ENCODE measurements around the gene DLGAP1.

The DLGAP1 gene

DNA sequence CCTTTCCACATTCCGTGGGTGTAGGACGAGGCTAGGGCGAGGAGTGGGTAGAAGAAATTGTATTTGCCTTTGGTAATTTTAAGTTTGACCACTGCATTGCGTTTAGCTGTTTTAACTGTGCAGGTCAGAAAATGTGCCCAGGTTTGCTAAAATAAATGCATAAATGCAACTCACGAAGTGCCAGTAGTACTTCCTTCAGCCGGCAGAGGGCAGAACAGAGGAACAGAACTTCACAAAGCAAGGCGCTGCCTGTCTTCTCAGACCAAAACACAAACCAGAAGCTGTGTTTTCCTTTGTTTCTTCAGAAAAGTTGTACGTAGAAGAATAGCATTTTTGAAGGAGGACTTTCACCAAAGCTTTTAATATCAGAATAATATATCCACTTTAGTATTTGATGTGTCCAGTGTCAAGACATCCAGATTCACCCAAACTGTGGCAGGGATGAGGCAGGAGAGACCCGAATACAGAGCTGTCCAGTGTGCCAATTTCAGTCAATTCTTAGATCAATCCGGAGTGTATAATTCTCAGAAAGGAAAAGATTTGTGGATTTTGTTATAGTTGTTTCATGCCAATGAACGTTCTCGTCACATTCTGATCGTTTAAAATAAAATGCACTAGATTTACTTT, 348.6 kb downstream of the DLGAP1 start (continued):
- TF ChIP-seq, protein P1, sequence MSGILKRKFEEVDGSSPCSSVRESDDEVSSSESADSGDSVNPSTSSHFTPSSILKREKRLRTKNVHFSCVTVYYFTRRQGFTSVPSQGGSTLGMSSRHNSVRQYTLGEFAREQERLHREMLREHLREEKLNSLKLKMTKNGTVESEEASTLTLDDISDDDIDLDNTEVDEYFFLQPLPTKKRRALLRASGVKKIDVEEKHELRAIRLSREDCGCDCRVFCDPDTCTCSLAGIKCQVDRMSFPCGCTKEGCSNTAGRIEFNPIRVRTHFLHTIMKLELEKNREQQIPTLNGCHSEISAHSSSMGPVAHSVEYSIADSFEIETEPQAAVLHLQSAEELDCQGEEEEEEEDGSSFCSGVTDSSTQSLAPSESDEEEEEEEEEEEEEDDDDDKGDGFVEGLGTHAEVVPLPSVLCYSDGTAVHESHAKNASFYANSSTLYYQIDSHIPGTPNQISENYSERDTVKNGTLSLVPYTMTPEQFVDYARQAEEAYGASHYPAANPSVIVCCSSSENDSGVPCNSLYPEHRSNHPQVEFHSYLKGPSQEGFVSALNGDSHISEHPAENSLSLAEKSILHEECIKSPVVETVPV (CRISPR knock-in tag; IDR thresholded peaks at IDR 0.05) = no peak
- TF ChIP-seq ZC3H10 (CRISPR knock-in tag; IDR thresholded peaks at IDR 0.05) = no peak
- no peak for TF ChIP-seq OSR1 (CRISPR knock-in tag; IDR thresholded peaks at IDR 0.05)
- TF ChIP-seq ISL1 (CRISPR knock-in tag; IDR thresholded peaks at IDR 0.05) = no peak
- no peak for TF ChIP-seq ZNF8 (CRISPR knock-in tag; IDR thresholded peaks at IDR 0.05)
- TF ChIP-seq ZNF70 (CRISPR knock-in tag; IDR thresholded peaks at IDR 0.05) = no peak
- TF ChIP-seq ZFP3 (CRISPR knock-in tag; IDR thresholded peaks at IDR 0.05) = no peak

DNA sequence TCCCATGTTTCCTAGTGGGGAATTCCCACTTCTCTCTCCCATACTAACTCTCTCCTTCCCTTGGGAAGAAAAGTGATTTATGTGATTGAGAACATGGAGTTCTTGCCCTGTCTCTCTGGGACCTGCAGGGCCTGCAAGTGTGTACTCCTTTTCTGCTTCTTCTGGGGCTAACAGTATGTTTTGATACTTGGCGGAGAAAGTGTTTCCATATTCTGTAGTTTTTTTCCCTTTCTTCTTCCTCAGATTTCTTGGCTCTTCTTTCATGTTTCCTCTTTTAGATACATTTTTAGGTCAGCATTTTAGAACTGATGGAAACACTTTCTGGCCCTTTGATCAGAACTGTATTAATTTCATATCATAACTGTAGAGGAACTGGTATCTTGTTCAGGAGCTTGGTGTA, 352.2 kb downstream of the DLGAP1 start:
- ATAC-seq = no peak
- TF ChIP-seq TOX (CRISPR knock-in tag; IDR thresholded peaks at IDR 0.05; ENCODE audit: borderline replicate concordance) (no peak), ISL1 (CRISPR knock-in tag; IDR thresholded peaks at IDR 0.05) (no peak), CSDC2 (CRISPR knock-in tag; IDR thresholded peaks at IDR 0.05) (no peak), ESRRG (CRISPR knock-in tag; IDR thresholded peaks at IDR 0.05) (no peak), RARB (CRISPR knock-in tag; IDR thresholded peaks at IDR 0.05) (no peak)
- TF ChIP-seq, protein P2, sequence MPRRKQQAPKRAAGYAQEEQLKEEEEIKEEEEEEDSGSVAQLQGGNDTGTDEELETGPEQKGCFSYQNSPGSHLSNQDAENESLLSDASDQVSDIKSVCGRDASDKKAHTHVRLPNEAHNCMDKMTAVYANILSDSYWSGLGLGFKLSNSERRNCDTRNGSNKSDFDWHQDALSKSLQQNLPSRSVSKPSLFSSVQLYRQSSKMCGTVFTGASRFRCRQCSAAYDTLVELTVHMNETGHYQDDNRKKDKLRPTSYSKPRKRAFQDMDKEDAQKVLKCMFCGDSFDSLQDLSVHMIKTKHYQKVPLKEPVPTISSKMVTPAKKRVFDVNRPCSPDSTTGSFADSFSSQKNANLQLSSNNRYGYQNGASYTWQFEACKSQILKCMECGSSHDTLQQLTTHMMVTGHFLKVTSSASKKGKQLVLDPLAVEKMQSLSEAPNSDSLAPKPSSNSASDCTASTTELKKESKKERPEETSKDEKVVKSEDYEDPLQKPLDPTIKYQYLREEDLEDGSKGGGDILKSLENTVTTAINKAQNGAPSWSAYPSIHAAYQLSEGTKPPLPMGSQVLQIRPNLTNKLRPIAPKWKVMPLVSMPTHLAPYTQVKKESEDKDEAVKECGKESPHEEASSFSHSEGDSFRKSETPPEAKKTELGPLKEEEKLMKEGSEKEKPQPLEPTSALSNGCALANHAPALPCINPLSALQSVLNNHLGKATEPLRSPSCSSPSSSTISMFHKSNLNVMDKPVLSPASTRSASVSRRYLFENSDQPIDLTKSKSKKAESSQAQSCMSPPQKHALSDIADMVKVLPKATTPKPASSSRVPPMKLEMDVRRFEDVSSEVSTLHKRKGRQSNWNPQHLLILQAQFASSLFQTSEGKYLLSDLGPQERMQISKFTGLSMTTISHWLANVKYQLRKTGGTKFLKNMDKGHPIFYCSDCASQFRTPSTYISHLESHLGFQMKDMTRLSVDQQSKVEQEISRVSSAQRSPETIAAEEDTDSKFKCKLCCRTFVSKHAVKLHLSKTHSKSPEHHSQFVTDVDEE (CRISPR knock-in tag; IDR thresholded peaks at IDR 0.05) = no peak
- TF ChIP-seq, protein P3, sequence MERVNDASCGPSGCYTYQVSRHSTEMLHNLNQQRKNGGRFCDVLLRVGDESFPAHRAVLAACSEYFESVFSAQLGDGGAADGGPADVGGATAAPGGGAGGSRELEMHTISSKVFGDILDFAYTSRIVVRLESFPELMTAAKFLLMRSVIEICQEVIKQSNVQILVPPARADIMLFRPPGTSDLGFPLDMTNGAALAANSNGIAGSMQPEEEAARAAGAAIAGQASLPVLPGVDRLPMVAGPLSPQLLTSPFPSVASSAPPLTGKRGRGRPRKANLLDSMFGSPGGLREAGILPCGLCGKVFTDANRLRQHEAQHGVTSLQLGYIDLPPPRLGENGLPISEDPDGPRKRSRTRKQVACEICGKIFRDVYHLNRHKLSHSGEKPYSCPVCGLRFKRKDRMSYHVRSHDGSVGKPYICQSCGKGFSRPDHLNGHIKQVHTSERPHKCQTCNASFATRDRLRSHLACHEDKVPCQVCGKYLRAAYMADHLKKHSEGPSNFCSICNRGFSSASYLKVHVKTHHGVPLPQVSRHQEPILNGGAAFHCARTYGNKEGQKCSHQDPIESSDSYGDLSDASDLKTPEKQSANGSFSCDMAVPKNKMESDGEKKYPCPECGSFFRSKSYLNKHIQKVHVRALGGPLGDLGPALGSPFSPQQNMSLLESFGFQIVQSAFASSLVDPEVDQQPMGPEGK (CRISPR knock-in tag; IDR thresholded peaks at IDR 0.05; ENCODE audit: borderline replicate concordance) = no peak

DNA sequence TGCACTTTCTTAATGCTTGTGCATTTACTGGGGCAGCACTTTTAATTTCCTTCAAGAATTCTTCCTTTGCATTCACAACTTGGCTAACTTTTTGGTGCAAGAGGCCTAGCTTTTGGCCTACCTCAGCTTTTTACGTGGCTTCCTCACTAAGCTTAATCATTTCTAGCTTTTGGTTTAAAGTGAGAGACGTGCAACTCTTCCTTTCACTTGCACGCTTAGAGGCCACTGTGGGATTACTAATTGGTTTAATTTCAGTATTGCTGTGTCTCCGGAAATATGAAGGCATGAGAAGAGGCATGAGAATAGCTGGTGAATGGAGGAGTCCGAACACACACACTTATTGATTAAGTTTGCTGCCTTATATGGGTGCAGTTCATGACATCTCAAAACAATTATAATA, 354.1 kb downstream of the DLGAP1 start:
- ATAC-seq = no peak
- TF ChIP-seq, protein P3 (CRISPR knock-in tag; IDR thresholded peaks at IDR 0.05; ENCODE audit: borderline replicate concordance) = no peak
- no peak for TF ChIP-seq ISL1 (CRISPR knock-in tag; IDR thresholded peaks at IDR 0.05)
- no peak for TF ChIP-seq TCF4 (CRISPR knock-in tag; IDR thresholded peaks at IDR 0.05; ENCODE audit: borderline replicate concordance)
- TF ChIP-seq OSR1 (CRISPR knock-in tag; IDR thresholded peaks at IDR 0.05) = no peak
- TF ChIP-seq, protein P1 (CRISPR knock-in tag; IDR thresholded peaks at IDR 0.05) = no peak
- TF ChIP-seq ZNF70 (CRISPR knock-in tag; IDR thresholded peaks at IDR 0.05) = no peak
- no peak for TF ChIP-seq ZFP30 (CRISPR knock-in tag; IDR thresholded peaks at IDR 0.05)
- no peak for TF ChIP-seq ARNTL (CRISPR knock-in tag; IDR thresholded peaks at IDR 0.05; ENCODE audit: borderline replicate concordance, low read depth)
- TF ChIP-seq SNAI2 (CRISPR knock-in tag; IDR thresholded peaks at IDR 0.05) = no peak
- TF ChIP-seq RARB (CRISPR knock-in tag; IDR thresholded peaks at IDR 0.05) = no peak
- TF ChIP-seq, protein P4, sequence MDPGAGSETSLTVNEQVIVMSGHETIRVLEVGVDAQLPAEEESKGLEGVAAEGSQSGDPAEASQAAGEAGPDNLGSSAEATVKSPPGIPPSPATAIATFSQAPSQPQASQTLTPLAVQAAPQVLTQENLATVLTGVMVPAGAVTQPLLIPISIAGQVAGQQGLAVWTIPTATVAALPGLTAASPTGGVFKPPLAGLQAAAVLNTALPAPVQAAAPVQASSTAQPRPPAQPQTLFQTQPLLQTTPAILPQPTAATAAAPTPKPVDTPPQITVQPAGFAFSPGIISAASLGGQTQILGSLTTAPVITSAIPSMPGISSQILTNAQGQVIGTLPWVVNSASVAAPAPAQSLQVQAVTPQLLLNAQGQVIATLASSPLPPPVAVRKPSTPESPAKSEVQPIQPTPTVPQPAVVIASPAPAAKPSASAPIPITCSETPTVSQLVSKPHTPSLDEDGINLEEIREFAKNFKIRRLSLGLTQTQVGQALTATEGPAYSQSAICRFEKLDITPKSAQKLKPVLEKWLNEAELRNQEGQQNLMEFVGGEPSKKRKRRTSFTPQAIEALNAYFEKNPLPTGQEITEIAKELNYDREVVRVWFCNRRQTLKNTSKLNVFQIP (CRISPR knock-in tag; IDR thresholded peaks at IDR 0.05; ENCODE audit: borderline replicate concordance, low read depth) = no peak
- TF ChIP-seq, protein P5, sequence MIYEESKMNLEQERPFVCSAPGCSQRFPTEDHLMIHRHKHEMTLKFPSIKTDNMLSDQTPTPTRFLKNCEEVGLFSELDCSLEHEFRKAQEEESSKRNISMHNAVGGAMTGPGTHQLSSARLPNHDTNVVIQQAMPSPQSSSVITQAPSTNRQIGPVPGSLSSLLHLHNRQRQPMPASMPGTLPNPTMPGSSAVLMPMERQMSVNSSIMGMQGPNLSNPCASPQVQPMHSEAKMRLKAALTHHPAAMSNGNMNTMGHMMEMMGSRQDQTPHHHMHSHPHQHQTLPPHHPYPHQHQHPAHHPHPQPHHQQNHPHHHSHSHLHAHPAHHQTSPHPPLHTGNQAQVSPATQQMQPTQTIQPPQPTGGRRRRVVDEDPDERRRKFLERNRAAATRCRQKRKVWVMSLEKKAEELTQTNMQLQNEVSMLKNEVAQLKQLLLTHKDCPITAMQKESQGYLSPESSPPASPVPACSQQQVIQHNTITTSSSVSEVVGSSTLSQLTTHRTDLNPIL (CRISPR knock-in tag; IDR thresholded peaks at IDR 0.05; ENCODE audit: low read depth) = no peak
- no peak for TF ChIP-seq TOX (CRISPR knock-in tag; IDR thresholded peaks at IDR 0.05; ENCODE audit: borderline replicate concordance)
- TF ChIP-seq ZNF565 (CRISPR knock-in tag; conservative IDR thresholded peaks at IDR 0.05; ENCODE audit: low read depth) = no peak
- TF ChIP-seq, protein P2 (CRISPR knock-in tag; IDR thresholded peaks at IDR 0.05) = no peak
- no peak for TF ChIP-seq BACH2 (CRISPR knock-in tag; IDR thresholded peaks at IDR 0.05; ENCODE audit: borderline replicate concordance)
- no peak for TF ChIP-seq ESRRG (CRISPR knock-in tag; IDR thresholded peaks at IDR 0.05)

Data from SK-N-SH treated with all-trans-retinoic acid at 6 μM for 48 hours (cell line).